BJ (cell line): ENCODE data around the gene ZNF232. TPM values are rescaled to one million over a fixed set of nuclear protein-coding genes. Genes with fewer than 3 reads are reported as not detected.
A peak's percentile ranks its signal among the peaks of the same experiment; 100 is the strongest.
"Not testable (repeated sequence)": the region's sequence is repeated elsewhere in the genome, so short reads cannot be mapped to it uniquely, and the experiment has no call there.

ENCODE experiments used
- CTCF ChIA-PET: fragments of 350-600 bp; formaldehyde crosslinking; extraction: SDS; loops from one replicate; lab custom pipeline; 2021; ENCODE audit warnings: antibody characterized with exemption, inconsistent platforms; lab: Yijun Ruan, JAX
- POLR2A ChIA-PET: fragments of 300-600 bp; sonication (Branson Sonifier 250); formaldehyde crosslinking; extraction: SDS; loops from one replicate; lab custom pipeline; 2021; ENCODE audit warnings: antibody characterized with exemption; lab: Charles Lee
- DNase-seq: peaks from one replicate; pipeline ENCODE4 v3.0.0-alpha.2; 2011; ENCODE audit warnings: low read depth
- H3K27me3 ChIP-seq: 2 replicates; pipeline ENCODE4 v1.6.0; 2011; ENCODE audit warnings: low read length; ENCODE audit not compliant: control insufficient read depth, insufficient read depth
- H3K36me3 ChIP-seq: 2 replicates; pipeline ENCODE4 v1.5.1; 2011; ENCODE audit warnings: low read length; ENCODE audit not compliant: control insufficient read depth, insufficient read depth
- H3K4me3 ChIP-seq: 2 replicates; pipeline ENCODE4 v1.5.1; 2011; ENCODE audit warnings: low read depth, mild to moderate bottlenecking, control low read depth, low read length
- CTCF ChIP-seq: IDR thresholded peaks from 2 replicates; pipeline ENCODE4 v1.5.1; 2011; ENCODE audit warnings: low read depth, mild to moderate bottlenecking, control low read depth, inconsistent platforms, low read length, moderate library complexity; ENCODE audit not compliant: insufficient read depth
- polyA minus RNA-seq: library from RNA; depleted of rRNA, polyadenylated mRNA; stranded (reverse); fragments of >200 nt; gene quantifications from 2 replicates; pipeline ENCODE4 v1.2.3, GENCODE V29; 2011; rRNA and poly(A)+ RNA removed
- polyA plus RNA-seq: library from polyadenylated mRNA; depleted of rRNA; stranded (reverse); fragments of >200 nt; gene quantifications from 2 replicates; pipeline ENCODE4 v1.2.3, GENCODE V29; 2011; rRNA removed

Gene ZNF232
- 3.1 and 4.4 TPM in 2 replicates for polyA plus RNA-seq
- polyA minus RNA-seq = 1.2 and 3.8 TPM in 2 replicates

- ChIA-PET POLR2A (no interaction called here), CTCF (no interaction called here)
- H3K36me3 ChIP-seq = peaks cover 7% of the 10 kb centered on the region
- TF ChIP-seq CTCF = no peak
- H3K27me3 ChIP-seq = peaks cover 6% of the 10 kb centered on the region
- peak; percentile 63 for DNase-seq
- H3K4me3 ChIP-seq = peak within 1 kb of the TSS; percentile 81
Observed at GRCh38 chr17:5111402-5112204, at the start of gene ZNF232. ZNF232 (minus strand) TSS chr17:5111878; CDS start chr17:5111822, 56 bp downstream.

- H3K36me3 ChIP-seq, H3K4me3 ChIP-seq, CTCF ChIA-PET, DNase-seq, POLR2A ChIA-PET, H3K27me3 ChIP-seq: not testable (repeated sequence)
Observed at GRCh38 chr17:5160702-5161101, 49.0 kb upstream of the ZNF232 start.

- CTCF ChIA-PET = not testable (repeated sequence)
Observed at GRCh38 chr17:5146122-5146521, 34.4 kb upstream of the ZNF232 start.

GRCh38 chr17:5142877-5143276 lies 31.2 kb upstream of the ZNF232 start:
- H3K4me3 ChIP-seq, CTCF ChIA-PET, H3K27me3 ChIP-seq, DNase-seq, H3K36me3 ChIP-seq, POLR2A ChIA-PET: not testable (repeated sequence)

More at GRCh38 chr17:5146122-5146521, 34.4 kb upstream of the ZNF232 start:
- H3K36me3 ChIP-seq, POLR2A ChIA-PET, DNase-seq, H3K27me3 ChIP-seq, H3K4me3 ChIP-seq: not testable (repeated sequence)

GRCh38 chr17:5139458-5139732 lies 27.7 kb upstream of the ZNF232 start:
- no peaks in the 10 kb centered on the region for H3K36me3 ChIP-seq
- no peak for TF ChIP-seq CTCF
- no peaks in the 10 kb centered on the region; the same call in none of the 2 replicates for H3K27me3 ChIP-seq
- no peak overlapping the region for H3K4me3 ChIP-seq
- no peak for DNase-seq
- ChIA-PET CTCF (no interaction called here), POLR2A (no interaction called here)

GRCh38 chr17:5138616-5139457 lies 27.2 kb upstream of the ZNF232 start:
- ChIA-PET POLR2A (no interaction called here), CTCF (no interaction called here)
- Histone ChIP-seq H3K27me3 (no peaks in the 10 kb centered on the region; the same call in none of the 2 replicates), H3K4me3 (no peak overlapping the region), H3K36me3 (no peaks in the 10 kb centered on the region)
- DNase-seq = no peak
- TF ChIP-seq CTCF = no peak

- DNase-seq, CTCF ChIA-PET, H3K4me3 ChIP-seq, H3K36me3 ChIP-seq, POLR2A ChIA-PET, H3K27me3 ChIP-seq: not testable (repeated sequence)
Observed at GRCh38 chr17:5138198-5138544, 26.5 kb upstream of the ZNF232 start.

GRCh38 chr17:5137511-5138197 lies 26.0 kb upstream of the ZNF232 start:
- H3K27me3 ChIP-seq, POLR2A ChIA-PET, CTCF ChIA-PET, H3K36me3 ChIP-seq, DNase-seq, H3K4me3 ChIP-seq: not testable (repeated sequence)

- CTCF ChIA-PET, H3K36me3 ChIP-seq, DNase-seq, H3K4me3 ChIP-seq, POLR2A ChIA-PET, H3K27me3 ChIP-seq: not testable (repeated sequence)
Observed at GRCh38 chr17:5136580-5137412, 25.1 kb upstream of the ZNF232 start.
